HG03342 (cell line): ENCODE data around the gene MYCBP2.
"Not testable (repeated sequence)": the region's sequence is repeated elsewhere in the genome, so short reads cannot be mapped to it uniquely, and the experiment has no call there.

Experiments
- ATAC-seq: cut with Tn5 transposase; IDR thresholded peaks from one replicate; pipeline ENCODE4 v1.9.1; 2021; ENCODE audit warnings: mild to moderate bottlenecking, moderate library complexity; ENCODE audit not compliant: unreplicated experiment

MYCBP2 gene

DNA sequence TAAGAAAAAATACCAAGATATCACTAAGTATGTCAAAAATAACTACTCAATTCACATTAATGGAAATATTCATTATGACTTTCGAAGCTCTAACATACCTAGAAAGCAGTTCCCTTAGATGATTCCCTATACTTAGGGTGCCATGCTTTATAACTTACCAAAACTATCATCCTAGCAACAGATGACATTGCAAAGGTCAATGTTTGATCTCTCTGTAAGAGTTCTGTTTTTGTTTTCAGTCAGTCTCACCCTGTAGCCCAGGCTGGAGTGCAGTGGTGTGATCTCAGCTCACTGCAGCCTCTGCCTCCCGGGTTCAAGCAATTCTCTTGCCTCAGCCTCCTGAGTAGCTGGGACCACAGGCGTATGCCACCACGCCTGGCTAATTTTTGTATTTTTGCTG is 318.6 kb downstream of the MYCBP2 start:
- not testable (repeated sequence) for ATAC-seq

DNA sequence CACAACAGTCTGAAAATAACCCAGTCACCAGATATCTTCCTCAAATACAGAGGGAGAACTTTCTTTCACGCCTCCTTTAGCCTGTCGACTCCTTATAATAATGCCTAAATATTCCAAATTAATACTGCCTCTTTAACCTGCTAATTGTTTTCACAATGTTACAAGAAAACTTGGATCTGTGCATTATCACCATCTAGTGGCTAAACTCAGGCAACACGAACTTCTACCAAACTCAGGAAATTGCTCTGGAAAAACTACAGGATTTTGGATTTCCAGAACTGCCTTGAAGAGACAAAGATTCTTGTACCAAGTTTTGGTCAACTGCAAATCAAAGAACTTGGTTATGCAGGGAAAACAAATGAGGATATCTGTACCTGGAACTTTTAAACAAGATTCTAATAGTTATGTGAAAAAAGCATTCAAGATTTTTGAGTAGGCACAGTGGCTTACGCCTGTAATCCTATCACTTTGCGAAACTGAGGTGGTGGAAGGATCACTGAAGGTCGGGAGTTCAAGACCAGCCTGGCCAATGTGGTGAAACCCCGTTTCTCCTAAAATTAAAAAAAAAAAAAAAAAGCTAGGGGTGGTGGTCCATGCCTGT is 324.2 kb downstream of the MYCBP2 start:
- ATAC-seq, result no peak

DNA sequence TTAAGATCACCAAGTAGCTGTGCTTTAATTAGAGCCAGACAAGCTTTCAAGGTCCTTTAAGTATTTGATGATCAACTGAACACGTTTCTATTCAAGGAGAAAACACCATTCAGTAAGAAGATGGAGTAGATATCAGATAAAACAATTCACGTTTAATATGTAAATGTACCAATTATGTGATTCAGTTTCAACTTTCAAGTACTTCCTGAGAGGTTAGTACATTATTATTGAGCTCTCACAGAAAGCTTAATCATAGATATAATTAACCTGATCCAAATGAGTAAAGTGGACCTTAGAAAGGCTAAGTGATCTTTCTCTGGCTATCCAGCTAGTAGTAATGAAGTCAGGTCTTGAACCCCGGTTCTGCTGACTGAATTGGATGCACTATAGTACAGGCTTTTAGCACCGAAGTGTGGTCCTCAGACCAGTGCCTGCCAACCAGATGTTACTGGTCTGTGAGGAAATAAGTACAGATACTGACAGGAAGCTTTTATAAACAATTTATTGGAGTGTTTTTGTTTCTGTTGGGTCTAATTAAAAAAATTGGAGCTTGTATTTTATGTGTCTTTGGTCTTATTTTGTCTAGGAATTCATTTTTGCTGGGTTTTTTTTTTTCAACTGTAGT is 324.8 kb downstream of the MYCBP2 start:
- no peak for ATAC-seq

DNA sequence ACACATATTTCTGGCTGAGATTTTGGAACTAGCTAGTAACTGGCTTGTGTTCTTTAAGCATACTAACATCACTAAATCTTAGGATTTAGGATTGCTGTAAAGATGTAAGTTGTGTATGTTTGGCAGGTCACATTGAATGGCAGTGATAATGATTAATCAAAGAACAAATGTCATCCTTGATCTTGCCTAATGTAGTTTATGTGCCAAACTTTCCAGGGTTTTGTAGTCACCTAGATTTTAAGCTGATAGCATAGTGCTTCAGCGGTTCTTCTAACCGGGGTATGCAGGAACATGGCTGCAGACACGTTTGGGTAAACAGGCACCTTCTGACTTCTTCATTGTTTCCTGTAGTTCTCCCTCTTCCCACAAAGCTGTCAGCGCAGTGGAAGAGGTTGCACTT is 325.4 kb downstream of the MYCBP2 start:
- no peak for ATAC-seq

DNA sequence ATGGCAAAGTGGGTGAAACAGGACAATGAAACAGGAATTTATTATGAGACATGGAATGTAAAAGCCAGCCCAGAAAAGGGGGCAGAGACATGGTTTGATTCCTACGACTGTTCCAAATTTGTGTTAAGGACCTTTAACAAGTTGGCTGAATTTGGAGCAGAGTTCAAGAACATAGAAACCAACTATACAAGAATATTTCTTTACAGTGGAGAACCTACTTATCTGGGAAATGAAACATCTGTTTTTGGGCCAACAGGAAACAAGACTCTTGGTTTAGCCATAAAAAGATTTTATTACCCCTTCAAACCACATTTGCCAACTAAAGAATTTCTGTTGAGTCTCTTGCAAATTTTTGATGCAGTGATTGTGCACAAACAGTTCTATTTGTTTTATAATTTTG is 326.4 kb downstream of the MYCBP2 start:
- no peak for ATAC-seq
